ENCODE results near the gene FANCG. TPM values are rescaled to one million over a fixed set of nuclear protein-coding genes. Genes with fewer than 3 reads are reported as not detected.
A peak's percentile ranks its signal among the peaks of the same experiment; 100 is the strongest.

FANCG gene
- total RNA-seq, 1 experiment from 2014 or later = 74.8 TPM

GRCh38 chr9:35027374-35027773 lies 52.4 kb downstream of the FANCG start:
- no peaks in the 10 kb centered on the region for H3K36me3 ChIP-seq (ENCODE audit: control insufficient read depth, insufficient read depth, low read length)
- Mint-ChIP-seq H3K4me1 (ENCODE audit: low read depth, unreplicated experiment) (peaks cover 34% of the 10 kb centered on the region), H3K9me3 (ENCODE audit: unreplicated experiment) (peaks cover 30% of the 10 kb centered on the region), H3K27ac (ENCODE audit: unreplicated experiment) (peak overlapping the region; percentile 50), H3K4me3 (ENCODE audit: unreplicated experiment) (no peak overlapping the region), H3K27me3 (ENCODE audit: insufficient read depth, unreplicated experiment) (no peaks in the 10 kb centered on the region), H3K36me3 (ENCODE audit: insufficient read depth, unreplicated experiment) (peaks cover 6% of the 10 kb centered on the region)
- BruUV-seq (replicated peaks) = no TSS peak
- H3K4me1 ChIP-seq = peaks cover 28% of the 10 kb centered on the region
- no peak for TF ChIP-seq CTCF (IDR thresholded peaks at IDR 0.05; ENCODE audit: insufficient read depth in 1 of 2, low read depth in 1 of 2, low read length in 1 of 2, severe bottlenecking in 1 of 2, unreplicated experiment in 1 of 2)
- no peaks in the 10 kb centered on the region for H3K27me3 ChIP-seq (replicated peaks; ENCODE audit: control insufficient read depth, insufficient read depth, low read length)
- H3K4me3 ChIP-seq (ENCODE audit: low read depth, low read length) = no peak overlapping the region
- ChIA-PET POLR2A (interaction anchor here (1.1 kb wide), 1 partner anchor 45 kb away, joined by 7 read pairs; the partner anchor contains the start of gene VCP), CTCF (interaction anchor here (0.9 to 1.9 kb wide), 3 partner anchors 24 to 128 kb away, joined by 4 to 8 read pairs (median 4); no protein-coding TSS in a partner anchor)
- intact Hi-C loops (cut with micrococcal nuclease; ENCODE audit: unreplicated experiment) = loop anchor here (5.0 kb wide), 1 partner anchor 40 kb away; the partner anchor contains the start of gene DNAJB5
- no peaks in the 10 kb centered on the region for H3K9me3 ChIP-seq
- DNase-seq = no peak

- peaks cover 6% of the 10 kb centered on the region for H3K36me3 Mint-ChIP-seq (ENCODE audit: insufficient read depth, unreplicated experiment)
- Histone ChIP-seq H3K36me3 (ENCODE audit: control insufficient read depth, insufficient read depth, low read length) (no peaks in the 10 kb centered on the region), H3K4me3 (ENCODE audit: low read depth, low read length) (no peak overlapping the region), H3K27me3 (replicated peaks; ENCODE audit: control insufficient read depth, insufficient read depth, low read length) (no peaks in the 10 kb centered on the region), H3K4me1 (peaks cover 28% of the 10 kb centered on the region), H3K9me3 (no peaks in the 10 kb centered on the region)
- H3K27ac Mint-ChIP-seq (ENCODE audit: unreplicated experiment) = peak overlapping the region; percentile 50
- intact Hi-C loops (cut with micrococcal nuclease; ENCODE audit: unreplicated experiment) = loop anchor here (5.0 kb wide), 1 partner anchor 39 kb away; the partner anchor contains the start of gene DNAJB5
- H3K4me3 Mint-ChIP-seq (ENCODE audit: unreplicated experiment) = peak overlapping the region; percentile 17
- H3K27me3 Mint-ChIP-seq (ENCODE audit: insufficient read depth, unreplicated experiment) = no peaks in the 10 kb centered on the region
- peaks cover 34% of the 10 kb centered on the region for H3K4me1 Mint-ChIP-seq (ENCODE audit: low read depth, unreplicated experiment)
- no peak for TF ChIP-seq CTCF (IDR thresholded peaks at IDR 0.05; ENCODE audit: insufficient read depth in 1 of 2, low read depth in 1 of 2, low read length in 1 of 2, severe bottlenecking in 1 of 2, unreplicated experiment in 1 of 2)
- CTCF ChIA-PET = interaction anchor here (0.9 to 1.9 kb wide), 2 partner anchors 25 to 32 kb away, joined by 4 to 8 read pairs; no protein-coding TSS in a partner anchor
- peaks cover 37% of the 10 kb centered on the region for H3K9me3 Mint-ChIP-seq (ENCODE audit: unreplicated experiment)
- DNase-seq = no peak
- BruUV-seq (replicated peaks) = no TSS peak
- POLR2A ChIA-PET = interaction anchor here (1.1 kb wide), 1 partner anchor 45 kb away, joined by 7 read pairs; the partner anchor contains the start of gene VCP
Measured at GRCh38 chr9:35026671-35027070, 53.1 kb downstream of the FANCG start.

Other genes with a start within 250 kb of the FANCG start
- 0.12 TPM in 1 of 2 replicates, not detected in the other for gene PHF24, start 121.7 kb downstream of the FANCG start, total RNA-seq (2022)
- 3.1 and 3.4 TPM in 2 replicates for gene DNAJB5, start 90.2 kb downstream of the FANCG start, total RNA-seq (2022)
- 281 TPM in 2 replicates for gene VCP, start 7.3 kb downstream of the FANCG start, total RNA-seq (2022)
- gene PIGO, start 16.6 kb upstream of the FANCG start, total RNA-seq (2022) = 38.7 and 41.5 TPM in 2 replicates
- 235 and 239 TPM in 2 replicates for gene STOML2, start 23.2 kb upstream of the FANCG start, total RNA-seq (2022)
- 5.8 and 6.4 TPM in 2 replicates for gene ATOSB, start 35.9 kb upstream of the FANCG start, total RNA-seq (2022)
- gene UNC13B, start 82.1 kb upstream of the FANCG start, total RNA-seq (2022) = 19.7 and 20.8 TPM in 2 replicates

Measured in Caco-2 (cell line).